OCI-LY1 (cell line): ENCODE data around the gene HECTD2.

Source experiments
- CTCF ChIP-seq: fragments of 200-600 bp; sonication (generic), shearing (Covaris generic); IDR thresholded peaks from 2 replicates; pipeline ENCODE4 v1.5.1; 2017; ENCODE audit warnings: mild to moderate bottlenecking, antibody characterized with exemption, low read length, moderate library complexity, mixed read lengths
- EZH2 ChIP-seq: fragments of 200-600 bp; sonication (generic), shearing (Covaris generic); IDR thresholded peaks from 2 replicates; pipeline ENCODE4 v1.8.0; 2017; ENCODE audit warnings: borderline replicate concordance, mixed run types, mild to moderate bottlenecking, antibody characterized with exemption, low read length, moderate library complexity, mixed read lengths

- TF ChIP-seq CTCF (no peak), EZH2 (no peak)
Measured at GRCh38 chr10:91512458-91512857, 102.3 kb downstream of the HECTD2 start.
